Dermis microvascular lymphatic vessel endothelial cell (primary cell): ENCODE data around the gene DOLK. TPM values are rescaled to one million over a fixed set of nuclear protein-coding genes. Genes with fewer than 3 reads are reported as not detected.
"Not testable (repeated sequence)": the region's sequence is repeated elsewhere in the genome, so short reads cannot be mapped to it uniquely, and the experiment has no call there.

Experiments
- DNase-seq, 2 donors: peaks; one replicate each; pipeline versions ENCODE4 v3.0.0 to v3.0.0-alpha.2; 2010; ENCODE audit warnings: low read depth in 2 of 2
- total RNA-seq: library from RNA; depleted of rRNA; stranded (reverse); fragments of >200 nt; gene quantifications from 2 replicates; pipeline ENCODE4 v1.2.1, GENCODE V29; 2014

Gene DOLK
- total RNA-seq: 21.1 and 30.6 TPM in 2 replicates

- DNase-seq: peak; percentile 60 to 92
Measured at GRCh38 chr9:128947527-128948301, at the start of gene DOLK, which contains the start of gene NUP188. TSS of gene DOLK (minus strand) at chr9:128947603. CDS start at chr9:128947303, 300 bp downstream. TSS of gene NUP188 (plus strand) at chr9:128947699. CDS start at chr9:128947720, 21 bp downstream.

GRCh38 chr9:128995791-128996190 is 48.4 kb upstream of the DOLK start:
- no peak for DNase-seq

GRCh38 chr9:128992995-128993394 is 45.6 kb upstream of the DOLK start:
- peak in 1 of 2 donors; percentile 23 for DNase-seq

- no peak for DNase-seq
Measured at GRCh38 chr9:128987805-128988204, 40.4 kb upstream of the DOLK start.

- DNase-seq: no peak
Measured at GRCh38 chr9:128986671-128987070, 39.3 kb upstream of the DOLK start.

GRCh38 chr9:128983536-128983935 is 36.1 kb upstream of the DOLK start:
- no peak for DNase-seq

- no peak for DNase-seq
Measured at GRCh38 chr9:128979111-128979510, 31.7 kb upstream of the DOLK start.

- DNase-seq: peak in 1 of 2 donors; percentile 61
Measured at GRCh38 chr9:128972956-128973355, 25.6 kb upstream of the DOLK start.

- DNase-seq: no peak
Measured at GRCh38 chr9:128969491-128969890, 22.1 kb upstream of the DOLK start.

- not testable (repeated sequence) for DNase-seq
Measured at GRCh38 chr9:128961403-128961802, 14.0 kb upstream of the DOLK start.

GRCh38 chr9:128947277-128947526 is 201 bp downstream of the DOLK start:
- no peak for DNase-seq

GRCh38 chr9:128946571-128947276 is 679 bp downstream of the DOLK start:
- DNase-seq: peak in 1 of 2 donors; percentile 39

GRCh38 chr9:128945798-128946501 is 1.5 kb downstream of the DOLK start:
- DNase-seq: no peak

- not testable (repeated sequence) for DNase-seq
Measured at GRCh38 chr9:128944966-128945365, 2.4 kb downstream of the DOLK start.

GRCh38 chr9:128943832-128944620 is 3.4 kb downstream of the DOLK start:
- no peak for DNase-seq

- no peak for DNase-seq
Measured at GRCh38 chr9:128940946-128941755, 6.3 kb downstream of the DOLK start.

- peak in 1 of 2 donors; percentile 53 for DNase-seq
Measured at GRCh38 chr9:128940271-128940921, 7.0 kb downstream of the DOLK start.

- no peak for DNase-seq
Measured at GRCh38 chr9:128937310-128938165, 9.9 kb downstream of the DOLK start.

GRCh38 chr9:128936171-128936865 is 11.1 kb downstream of the DOLK start:
- no peak for DNase-seq
